ENCODE measurements around the gene COPB2. TPM values are rescaled to one million over a fixed set of nuclear protein-coding genes. Genes with fewer than 3 reads are reported as not detected.

Gene COPB2
- total RNA-seq, 4 donors from 2014 or later: 80.0 to 110 (median 87.4) TPM

- WGBS, 2 donors (ENCODE audit: low coverage in 1 of 2): 13% methylated on average over 3 of the region's 3 CpGs; no CpG with 5 or more reads in 1 of the 2 donors
- ATAC-seq: no peak
- H3K27ac ChIP-seq: no peak overlapping the region
Measured at GRCh38 chr3:139318431-139318816, 71.0 kb downstream of the COPB2 start.

GRCh38 chr3:139317660-139318430, 71.6 kb downstream of the COPB2 start:
- H3K9me3 ChIP-seq: no peaks in the 10 kb centered on the region
- no peaks in the 10 kb centered on the region for H3K36me3 ChIP-seq
- H3K27me3 ChIP-seq: peaks cover 59% of the 10 kb centered on the region
- 76 to 88% methylated on average over 2 to 3 of the region's 8 CpGs for WGBS, 2 donors (ENCODE audit: low coverage in 1 of 2)
- ATAC-seq: no peak
- H3K4me3 ChIP-seq: no peak overlapping the region
- H3K27ac ChIP-seq: no peak overlapping the region
- TF ChIP-seq, protein P1, sequence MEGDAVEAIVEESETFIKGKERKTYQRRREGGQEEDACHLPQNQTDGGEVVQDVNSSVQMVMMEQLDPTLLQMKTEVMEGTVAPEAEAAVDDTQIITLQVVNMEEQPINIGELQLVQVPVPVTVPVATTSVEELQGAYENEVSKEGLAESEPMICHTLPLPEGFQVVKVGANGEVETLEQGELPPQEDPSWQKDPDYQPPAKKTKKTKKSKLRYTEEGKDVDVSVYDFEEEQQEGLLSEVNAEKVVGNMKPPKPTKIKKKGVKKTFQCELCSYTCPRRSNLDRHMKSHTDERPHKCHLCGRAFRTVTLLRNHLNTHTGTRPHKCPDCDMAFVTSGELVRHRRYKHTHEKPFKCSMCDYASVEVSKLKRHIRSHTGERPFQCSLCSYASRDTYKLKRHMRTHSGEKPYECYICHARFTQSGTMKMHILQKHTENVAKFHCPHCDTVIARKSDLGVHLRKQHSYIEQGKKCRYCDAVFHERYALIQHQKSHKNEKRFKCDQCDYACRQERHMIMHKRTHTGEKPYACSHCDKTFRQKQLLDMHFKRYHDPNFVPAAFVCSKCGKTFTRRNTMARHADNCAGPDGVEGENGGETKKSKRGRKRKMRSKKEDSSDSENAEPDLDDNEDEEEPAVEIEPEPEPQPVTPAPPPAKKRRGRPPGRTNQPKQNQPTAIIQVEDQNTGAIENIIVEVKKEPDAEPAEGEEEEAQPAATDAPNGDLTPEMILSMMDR (IDR thresholded peaks at IDR 0.05): no peak
- TF ChIP-seq POLR2A (IDR thresholded peaks at IDR 0.05): no peak
- TF ChIP-seq EP300 (IDR thresholded peaks at IDR 0.05): no peak
- TF ChIP-seq POLR2AphosphoS5 (IDR thresholded peaks at IDR 0.05): no peak
- H3K4me1 ChIP-seq: no peaks in the 10 kb centered on the region

More at GRCh38 chr3:139318431-139318816, 71.0 kb downstream of the COPB2 start:
- no peaks in the 10 kb centered on the region for H3K36me3 ChIP-seq
- TF ChIP-seq EP300 (IDR thresholded peaks at IDR 0.05): no peak
- TF ChIP-seq, protein P1 (IDR thresholded peaks at IDR 0.05): no peak
- TF ChIP-seq POLR2A (IDR thresholded peaks at IDR 0.05): no peak
- peaks cover 56% of the 10 kb centered on the region for H3K27me3 ChIP-seq
- H3K4me1 ChIP-seq: no peaks in the 10 kb centered on the region
- H3K4me3 ChIP-seq: no peak overlapping the region
- H3K9me3 ChIP-seq: no peaks in the 10 kb centered on the region

GRCh38 chr3:139317215-139317614, 72.2 kb downstream of the COPB2 start:
- H3K27ac ChIP-seq: no peak overlapping the region
- no peaks in the 10 kb centered on the region for H3K9me3 ChIP-seq
- ATAC-seq: no peak
- no peaks in the 10 kb centered on the region for H3K4me1 ChIP-seq
- H3K27me3 ChIP-seq: peaks cover 59% of the 10 kb centered on the region
- no peak for TF ChIP-seq POLR2A (IDR thresholded peaks at IDR 0.05)
- no peak for TF ChIP-seq POLR2AphosphoS5 (IDR thresholded peaks at IDR 0.05)
- TF ChIP-seq EP300 (IDR thresholded peaks at IDR 0.05): no peak
- TF ChIP-seq, protein P1 (IDR thresholded peaks at IDR 0.05): no peak
- H3K36me3 ChIP-seq: no peaks in the 10 kb centered on the region
- H3K4me3 ChIP-seq: no peak overlapping the region
- WGBS, 2 donors (ENCODE audit: low coverage in 1 of 2): 48 to 65% methylated on average over 3 to 4 of the region's 6 CpGs

DNA sequence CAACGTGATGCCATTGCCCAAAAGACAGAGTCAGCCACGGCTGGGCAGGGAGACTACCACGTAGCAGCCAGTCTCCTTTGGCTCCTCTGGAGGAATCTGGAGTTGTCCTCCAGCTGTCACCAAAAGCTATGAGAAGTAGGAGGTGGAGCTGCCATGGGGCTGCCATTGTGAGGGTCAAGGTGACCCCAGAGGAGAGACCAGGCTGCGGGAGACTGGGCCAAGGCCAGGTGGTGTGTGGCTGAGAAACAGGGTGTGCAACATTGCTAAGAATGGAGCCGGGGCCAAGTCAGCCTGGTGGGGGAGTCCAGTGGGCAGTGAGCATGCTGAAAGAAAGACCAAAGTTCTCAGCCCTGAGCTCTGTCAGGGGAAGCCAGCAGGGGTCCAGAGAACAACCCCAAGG, 75.5 kb downstream of the COPB2 start:
- 71 to 83% methylated on average over 2 to 5 of the region's 5 CpGs for WGBS, 2 donors (ENCODE audit: low coverage in 1 of 2)
- TF ChIP-seq EP300 (IDR thresholded peaks at IDR 0.05): no peak
- TF ChIP-seq, protein P1 (IDR thresholded peaks at IDR 0.05): no peak
- no peak for TF ChIP-seq POLR2AphosphoS5 (IDR thresholded peaks at IDR 0.05)
- no peak for TF ChIP-seq POLR2A (IDR thresholded peaks at IDR 0.05)
- H3K4me3 ChIP-seq: no peak overlapping the region
- peaks cover 53% of the 10 kb centered on the region for H3K27me3 ChIP-seq
- no peaks in the 10 kb centered on the region for H3K36me3 ChIP-seq
- no peak for ATAC-seq
- no peak overlapping the region for H3K27ac ChIP-seq
- H3K9me3 ChIP-seq: no peaks in the 10 kb centered on the region
- no peaks in the 10 kb centered on the region for H3K4me1 ChIP-seq

DNA sequence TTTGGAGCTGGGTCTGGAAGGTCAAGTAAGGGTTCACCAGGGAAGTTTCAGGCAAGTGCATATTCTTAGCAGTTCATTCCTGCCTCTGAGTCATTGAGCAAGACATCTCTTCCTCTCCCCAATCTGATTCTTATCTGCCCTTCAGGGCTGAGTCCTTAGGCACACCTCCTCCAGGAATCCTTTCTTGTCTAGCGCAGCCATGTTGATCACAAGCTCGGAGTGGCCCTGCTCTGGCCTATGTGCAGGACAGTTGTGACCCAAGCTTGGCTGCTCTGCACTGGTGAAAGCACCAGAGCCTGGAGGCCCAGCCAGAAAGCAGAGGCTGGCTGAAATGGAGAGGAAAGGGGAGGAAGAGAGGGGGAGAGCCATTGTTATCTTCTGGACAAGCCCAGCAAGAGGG, 76.5 kb downstream of the COPB2 start:
- WGBS, 2 donors (ENCODE audit: low coverage in 1 of 2): no CpG with 5 or more reads among the region's 2 CpGs

More for the DNA sequence above, 76.5 kb downstream of the COPB2 start:
- TF ChIP-seq, protein P1 (IDR thresholded peaks at IDR 0.05): no peak
- TF ChIP-seq EP300 (IDR thresholded peaks at IDR 0.05): no peak
- TF ChIP-seq POLR2A (IDR thresholded peaks at IDR 0.05): no peak
- TF ChIP-seq POLR2AphosphoS5 (IDR thresholded peaks at IDR 0.05): no peak
- H3K36me3 ChIP-seq: no peaks in the 10 kb centered on the region
- ATAC-seq: no peak
- H3K27me3 ChIP-seq: peaks cover 43% of the 10 kb centered on the region
- H3K4me1 ChIP-seq: no peaks in the 10 kb centered on the region
- H3K27ac ChIP-seq: no peak overlapping the region
- H3K4me3 ChIP-seq: no peak overlapping the region
- H3K9me3 ChIP-seq: no peaks in the 10 kb centered on the region

All from gastroesophageal sphincter (tissue), 4 donors.